Chondrocyte (in vitro differentiated cells): ENCODE data around the gene KIF1A. TPM values are rescaled to one million over a fixed set of nuclear protein-coding genes. Genes with fewer than 3 reads are reported as not detected.

ENCODE experiments used
- DNase-seq: peaks from one replicate; pipeline ENCODE4 v3.0.0; 2021; ENCODE audit warnings: mixed read lengths, low spot score
- H3K27ac Mint-ChIP-seq: one replicate; pipeline ENCODE4 v1.8.0; 2021; ENCODE audit warnings: mild to moderate bottlenecking, moderate library complexity, mixed read lengths; ENCODE audit not compliant: unreplicated experiment
- H3K27me3 Mint-ChIP-seq: 2 replicates; pipeline ENCODE4 v1.8.0; 2021; ENCODE audit warnings: low read depth, mixed read lengths
- H3K36me3 Mint-ChIP-seq: 2 replicates; pipeline ENCODE4 v1.8.0; 2021; ENCODE audit warnings: low read depth, mixed read lengths
- H3K4me1 Mint-ChIP-seq: 2 replicates; pipeline ENCODE4 v1.8.0; 2021; ENCODE audit warnings: low read depth, mild to moderate bottlenecking, mixed read lengths
- H3K4me3 Mint-ChIP-seq: one replicate; pipeline ENCODE4 v1.8.0; 2021; ENCODE audit warnings: mild to moderate bottlenecking, moderate library complexity, mixed read lengths; ENCODE audit not compliant: unreplicated experiment
- H3K9me3 Mint-ChIP-seq: 2 replicates; pipeline ENCODE4 v1.8.0; 2021; ENCODE audit warnings: low read depth, mixed read lengths
- CTCF ChIP-seq: fragments of 200-600 bp; sonication (generic); IDR thresholded peaks from 2 replicates; pipeline ENCODE4 v1.5.0; 2021; ENCODE audit warnings: antibody characterized with exemption, mild to moderate bottlenecking, moderate library complexity
- total RNA-seq: library from RNA; stranded (reverse); gene quantifications from 3 replicates; pipeline ENCODE4 v1.2.1, GENCODE V29; 2021

The KIF1A gene
- total RNA-seq, 1 donor from 2014 or later: 60.0 TPM

DNA sequence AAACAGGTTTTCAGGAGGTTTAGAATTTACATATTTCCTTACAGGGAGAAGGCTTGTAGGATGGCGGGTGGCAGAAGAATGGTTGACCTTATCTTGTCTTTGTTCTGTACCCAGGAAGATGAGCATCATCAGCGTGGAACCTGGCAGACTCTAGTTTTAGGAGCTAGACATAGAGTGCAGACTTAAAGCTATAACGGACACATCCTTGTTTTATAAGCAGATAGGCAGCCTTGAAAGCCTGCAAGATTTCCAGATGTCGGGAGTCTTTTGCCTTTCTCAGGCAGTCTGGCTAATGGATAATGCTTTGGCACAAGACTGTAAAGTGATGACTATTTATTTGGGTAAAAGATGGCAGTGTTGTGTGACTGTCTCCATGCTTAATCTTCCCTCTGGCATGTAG, 149.1 kb downstream of the KIF1A start:
- H3K36me3 Mint-ChIP-seq: peaks cover 2% of the 10 kb centered on the region
- H3K4me1 Mint-ChIP-seq: peaks cover 3% of the 10 kb centered on the region
- no peak for TF ChIP-seq CTCF
- H3K9me3 Mint-ChIP-seq: peaks cover 4% of the 10 kb centered on the region
- no peak for DNase-seq
- H3K27me3 Mint-ChIP-seq: peaks cover 50% of the 10 kb centered on the region
- H3K27ac Mint-ChIP-seq: no peak overlapping the region
- no peak overlapping the region for H3K4me3 Mint-ChIP-seq

DNA sequence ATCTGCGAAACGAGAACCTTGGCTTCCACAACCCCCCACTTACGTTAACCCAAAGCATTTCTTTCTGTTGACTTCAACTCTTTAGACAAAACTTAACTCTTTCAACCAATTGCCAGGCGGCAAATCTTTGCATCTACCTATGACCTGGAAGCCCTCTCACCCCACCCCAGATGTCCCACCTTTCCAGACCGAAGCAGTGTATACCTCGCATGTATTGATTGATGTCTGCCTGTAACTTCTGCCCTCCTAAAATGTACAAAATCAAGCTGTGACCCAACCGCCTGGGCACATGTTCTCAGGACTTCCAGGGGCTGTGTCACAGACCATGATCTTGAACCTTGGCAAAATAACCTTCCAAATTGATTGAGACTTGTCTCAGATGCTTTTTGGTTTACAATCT, 149.6 kb downstream of the KIF1A start:
- H3K27ac Mint-ChIP-seq: no peak overlapping the region
- no peak for DNase-seq
- H3K36me3 Mint-ChIP-seq: peaks cover 2% of the 10 kb centered on the region
- no peak for TF ChIP-seq CTCF
- H3K27me3 Mint-ChIP-seq: peaks cover 53% of the 10 kb centered on the region
- H3K4me3 Mint-ChIP-seq: no peak overlapping the region
- H3K9me3 Mint-ChIP-seq: peaks cover 4% of the 10 kb centered on the region
- H3K4me1 Mint-ChIP-seq: peaks cover 3% of the 10 kb centered on the region

DNA sequence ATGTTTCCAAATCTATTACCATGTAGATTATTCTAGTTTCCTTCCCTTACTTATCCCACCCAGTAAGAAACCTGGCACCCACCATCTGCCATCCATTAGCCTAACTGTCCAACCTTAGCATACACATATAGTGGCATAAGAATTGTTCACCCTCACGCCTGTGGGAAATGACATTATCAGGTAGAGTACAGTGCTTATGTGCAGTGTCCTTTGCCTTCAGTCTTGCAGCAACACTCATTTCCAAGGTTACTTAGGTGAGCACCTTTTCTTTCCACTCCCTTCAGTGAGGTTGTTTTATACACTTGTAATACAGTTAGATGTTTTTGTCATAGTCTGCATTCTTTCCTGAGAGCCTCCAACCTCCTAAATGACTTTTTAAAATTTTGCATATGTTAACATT, 155.4 kb downstream of the KIF1A start:
- Mint-ChIP-seq H3K4me1 (peaks cover 4% of the 10 kb centered on the region), H3K36me3 (peaks cover 3% of the 10 kb centered on the region), H3K27ac (no peak overlapping the region), H3K4me3 (no peak overlapping the region), H3K27me3 (peaks cover 45% of the 10 kb centered on the region), H3K9me3 (peaks cover 16% of the 10 kb centered on the region)
- no peak for DNase-seq
- no peak for TF ChIP-seq CTCF

Other genes with a start within 250 kb of the KIF1A start
- gene CAPN10, start 233.5 kb downstream of the KIF1A start, total RNA-seq: 22.0 to 29.4 TPM (median 22.7 TPM) in 3 replicates
- gene GPR35, start 194.7 kb downstream of the KIF1A start, total RNA-seq: 1.9 to 2.9 TPM (median 2.8 TPM) in 3 replicates
- gene AQP12B, start 137.3 kb downstream of the KIF1A start, total RNA-seq: not detected in 3 replicates
- gene AQP12A, start 128.4 kb downstream of the KIF1A start, total RNA-seq: not detected in 3 replicates
- gene AGXT, start 48.6 kb upstream of the KIF1A start, total RNA-seq: not detected in 3 replicates
- gene MAB21L4, start 75.9 kb upstream of the KIF1A start, total RNA-seq: not detected in 3 replicates
- not detected in 3 replicates for gene CROCC2, start 86.1 kb upstream of the KIF1A start, total RNA-seq
- 1.6 to 2.9 TPM (median 1.9 TPM) in 3 replicates for gene SNED1, start 178.4 kb upstream of the KIF1A start, total RNA-seq